A549 (cell line): ENCODE measurements around the gene ZNF740.

Experiments used
- CBX2 ChIP-seq: fragments of 200-600 bp; sonication (generic); IDR thresholded peaks from 2 replicates; pipeline ENCODE4 v1.6.1; 2016; ENCODE audit warnings: low read depth, mild to moderate bottlenecking, borderline replicate concordance
- CHD2 ChIP-seq: fragments of 150-350 bp; IDR thresholded peaks from 2 replicates; pipeline ENCODE4 v1.6.1; 2014; ENCODE audit warnings: low read length; ENCODE audit not compliant: partially characterized antibody
- EHMT2 ChIP-seq: fragments of 200-600 bp; sonication (generic); IDR thresholded peaks from 2 replicates; pipeline ENCODE4 v1.6.1; 2016; ENCODE audit warnings: antibody characterized with exemption, low read depth, mild to moderate bottlenecking, moderate library complexity
- KDM5A ChIP-seq: fragments of 200-600 bp; sonication (generic); IDR thresholded peaks from 2 replicates; pipeline ENCODE4 v1.6.1; 2016; ENCODE audit warnings: antibody characterized with exemption, mild to moderate bottlenecking
- NPAS2 ChIP-seq: fragments of 250-450 bp; sonication (Bioruptor Pico); IDR thresholded peaks from 2 replicates; pipeline ENCODE4 v1.8.0; 2022; ENCODE audit warnings: mild to moderate bottlenecking, moderate library complexity, borderline replicate concordance
- POLR2A ChIP-seq: IDR thresholded peaks from 2 replicates; pipeline ENCODE4 v1.6.1; 2012; ENCODE audit warnings: mild to moderate bottlenecking, low read length
- RAD21 ChIP-seq, 2 experiments: fragments of >200 bp in 1 of 2; sonication (Bioruptor Twin) in 1 of 2; formaldehyde crosslinking in 1 of 2; IDR thresholded peaks in 1 of 2; conservative IDR thresholded peaks in 1 of 2; 2 replicates in 1 of 2; 3 replicates in 1 of 2; pipeline ENCODE4 v1.6.1; 2012 to 2018; ENCODE audit warnings: inconsistent platforms in 1 of 2
- RNF2 ChIP-seq: fragments of 200-600 bp; sonication (generic); IDR thresholded peaks from 2 replicates; pipeline ENCODE4 v1.6.1; 2016; ENCODE audit warnings: low read depth, mild to moderate bottlenecking, antibody characterized with exemption, moderate library complexity, borderline replicate concordance
- SREBF2 ChIP-seq: fragments of 450-650 bp; IDR thresholded peaks from 2 replicates; pipeline ENCODE4 v1.6.1; 2014; ENCODE audit warnings: mild to moderate bottlenecking, moderate library complexity
- ZNF302 ChIP-seq: fragments of 250-450 bp; sonication (Bioruptor Pico); IDR thresholded peaks from 2 replicates; pipeline ENCODE4 v1.9.0; 2021; ENCODE audit warnings: inconsistent platforms, mild to moderate bottlenecking, moderate library complexity
- TF ChIP-seq, protein P1 (sequence below): fragments of >200 bp; sonication (Bioruptor Twin); formaldehyde crosslinking; IDR thresholded peaks from 3 replicates; pipeline ENCODE4 v1.5.1; 2016
- TF ChIP-seq, protein P2 (sequence below): fragments of 450-650 bp; IDR thresholded peaks from 2 replicates; pipeline ENCODE4 v1.6.1; 2014; ENCODE audit warnings: antibody characterized with exemption

DNA sequence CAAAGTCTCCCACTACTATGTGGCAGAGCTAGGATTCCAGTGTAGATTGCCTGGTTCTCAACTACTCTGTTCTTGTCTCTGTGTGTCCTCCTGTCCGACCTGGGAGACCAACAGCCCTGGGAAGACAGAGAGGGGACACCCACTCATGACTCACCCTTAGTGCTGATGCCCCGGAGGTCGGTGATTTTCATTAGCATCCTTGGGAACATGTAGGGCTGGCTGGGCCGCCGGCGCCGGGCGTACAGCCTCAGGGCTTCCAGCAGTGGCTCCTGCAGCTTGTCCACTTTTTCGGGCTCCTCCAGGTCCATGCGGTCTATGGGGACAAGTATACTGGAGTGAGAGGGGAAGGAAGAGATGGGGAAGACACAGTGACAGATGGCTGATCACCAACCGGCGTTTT, 32.4 kb downstream of the ZNF740 start:
- TF ChIP-seq POLR2A (no peak), RNF2 (no peak), SREBF2 (no peak), RAD21 (conservative IDR thresholded peaks at IDR 0.05 in 1 of 2, IDR thresholded peaks at IDR 0.05 in 1 of 2) (no peak), ZNF302 (CRISPR knock-in tag) (no peak), NPAS2 (no peak), CBX2 (no peak), CHD2 (no peak), KDM5A (no peak), EHMT2 (no peak)
- TF ChIP-seq, protein P1, sequence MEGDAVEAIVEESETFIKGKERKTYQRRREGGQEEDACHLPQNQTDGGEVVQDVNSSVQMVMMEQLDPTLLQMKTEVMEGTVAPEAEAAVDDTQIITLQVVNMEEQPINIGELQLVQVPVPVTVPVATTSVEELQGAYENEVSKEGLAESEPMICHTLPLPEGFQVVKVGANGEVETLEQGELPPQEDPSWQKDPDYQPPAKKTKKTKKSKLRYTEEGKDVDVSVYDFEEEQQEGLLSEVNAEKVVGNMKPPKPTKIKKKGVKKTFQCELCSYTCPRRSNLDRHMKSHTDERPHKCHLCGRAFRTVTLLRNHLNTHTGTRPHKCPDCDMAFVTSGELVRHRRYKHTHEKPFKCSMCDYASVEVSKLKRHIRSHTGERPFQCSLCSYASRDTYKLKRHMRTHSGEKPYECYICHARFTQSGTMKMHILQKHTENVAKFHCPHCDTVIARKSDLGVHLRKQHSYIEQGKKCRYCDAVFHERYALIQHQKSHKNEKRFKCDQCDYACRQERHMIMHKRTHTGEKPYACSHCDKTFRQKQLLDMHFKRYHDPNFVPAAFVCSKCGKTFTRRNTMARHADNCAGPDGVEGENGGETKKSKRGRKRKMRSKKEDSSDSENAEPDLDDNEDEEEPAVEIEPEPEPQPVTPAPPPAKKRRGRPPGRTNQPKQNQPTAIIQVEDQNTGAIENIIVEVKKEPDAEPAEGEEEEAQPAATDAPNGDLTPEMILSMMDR = no peak
- TF ChIP-seq, protein P2, sequence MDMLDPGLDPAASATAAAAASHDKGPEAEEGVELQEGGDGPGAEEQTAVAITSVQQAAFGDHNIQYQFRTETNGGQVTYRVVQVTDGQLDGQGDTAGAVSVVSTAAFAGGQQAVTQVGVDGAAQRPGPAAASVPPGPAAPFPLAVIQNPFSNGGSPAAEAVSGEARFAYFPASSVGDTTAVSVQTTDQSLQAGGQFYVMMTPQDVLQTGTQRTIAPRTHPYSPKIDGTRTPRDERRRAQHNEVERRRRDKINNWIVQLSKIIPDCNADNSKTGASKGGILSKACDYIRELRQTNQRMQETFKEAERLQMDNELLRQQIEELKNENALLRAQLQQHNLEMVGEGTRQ = no peak
